Fibroblast of lung (primary cell): ENCODE data around the gene SIN3B. TPM values are rescaled to one million over a fixed set of nuclear protein-coding genes. Genes with fewer than 3 reads are reported as not detected.

ENCODE experiments used
- DNase-seq, 2 donors: peaks; one replicate each; pipeline versions ENCODE4 v3.0.0 to v3.0.0-alpha.2; 2010; ENCODE audit warnings: low read depth in 2 of 2
- H2AFZ ChIP-seq: 2 replicates; pipeline ENCODE4 v1.5.1; 2012; ENCODE audit warnings: low read length, control low read depth, inconsistent platforms
- H3K27ac ChIP-seq: 2 replicates; pipeline ENCODE4 v1.5.1; 2011; ENCODE audit warnings: low read length, control low read depth; ENCODE audit not compliant: insufficient read depth
- H3K27me3 ChIP-seq: 2 replicates; pipeline ENCODE4 v1.5.1; 2011; ENCODE audit warnings: mild to moderate bottlenecking, low read length; ENCODE audit not compliant: control insufficient read depth, insufficient read depth
- H3K36me3 ChIP-seq: 2 replicates; pipeline ENCODE4 v1.5.1; 2011; ENCODE audit warnings: low read length; ENCODE audit not compliant: control insufficient read depth, insufficient read depth
- H3K4me1 ChIP-seq: 2 replicates; pipeline ENCODE4 v1.5.1; 2011; ENCODE audit warnings: low read length; ENCODE audit not compliant: control insufficient read depth, insufficient read depth; ENCODE audit errors: extremely low read depth
- H3K4me2 ChIP-seq: 2 replicates; pipeline ENCODE4 v1.5.1; 2011; ENCODE audit warnings: low read length, control low read depth; ENCODE audit not compliant: insufficient read depth; ENCODE audit errors: extremely low read depth
- H3K4me3 ChIP-seq, 4 experiments: fragments of 200-600 bp in 1 of 4; sonication (generic) in 1 of 4; replicated peaks in 1 of 4; 2 replicates each; pipeline ENCODE4 v1.5.1; 2011 to 2016; ENCODE audit warnings: low read length in 4 of 4, low read depth in 3 of 4, mild to moderate bottlenecking in 3 of 4, control low read depth in 2 of 4, inconsistent platforms in 1 of 4, mixed read lengths in 1 of 4; ENCODE audit not compliant: insufficient read depth in 1 of 4; ENCODE audit errors: control extremely low read depth in 1 of 4
- H3K79me2 ChIP-seq: 2 replicates; pipeline ENCODE4 v1.5.1; 2012; ENCODE audit warnings: mild to moderate bottlenecking, low read length, inconsistent platforms; ENCODE audit not compliant: control insufficient read depth, insufficient read depth
- H3K9ac ChIP-seq: 2 replicates; pipeline ENCODE4 v1.5.1; 2011; ENCODE audit warnings: mild to moderate bottlenecking, low read length, control low read depth; ENCODE audit not compliant: insufficient read depth
- H3K9me3 ChIP-seq: 2 replicates; pipeline ENCODE4 v1.5.1; 2012; ENCODE audit warnings: low read depth, low read length; ENCODE audit not compliant: control insufficient read depth, insufficient read depth
- H4K20me1 ChIP-seq: 2 replicates; pipeline ENCODE4 v1.5.1; 2011; ENCODE audit warnings: low read length; ENCODE audit not compliant: control insufficient read depth, insufficient read depth; ENCODE audit errors: extremely low read depth
- EZH2 ChIP-seq: IDR thresholded peaks from 2 replicates; pipeline ENCODE4 v1.5.1; 2012; ENCODE audit warnings: low read length, control low read depth, mild to moderate bottlenecking; ENCODE audit errors: missing control alignments
- polyA plus RNA-seq, 2 donors: library from polyadenylated mRNA; depleted of rRNA in 1 of 2; stranded (reverse) in 1 of 2; unstranded in 1 of 2; fragments of >200 nt; gene quantifications; 2 replicates each; pipeline ENCODE4 v1.2.1, GENCODE V29; 2011 to 2012; ENCODE audit warnings: missing spikeins in 1 of 2
- total RNA-seq: library from RNA; depleted of rRNA; stranded (reverse); fragments of >200 nt; gene quantifications from 2 replicates; pipeline ENCODE4 v1.2.1, GENCODE V29; 2014
- TF ChIP-seq, protein P1 (sequence below), 2 donors: IDR thresholded peaks in 1 of 2; conservative IDR thresholded peaks in 1 of 2; 1 replicate in 1 of 2; 2 replicates in 1 of 2; pipeline ENCODE4 v1.5.1; 2011 to 2012; ENCODE audit warnings: low read length in 2 of 2, control low read depth in 1 of 2, inconsistent platforms in 1 of 2, low read depth in 1 of 2, mild to moderate bottlenecking in 1 of 2

The SIN3B gene
- total and polyA plus RNA-seq, 2 donors (not counting 1 experiment from before 2014, with no cell fraction given) = 14.9 to 32.9 TPM

DNA sequence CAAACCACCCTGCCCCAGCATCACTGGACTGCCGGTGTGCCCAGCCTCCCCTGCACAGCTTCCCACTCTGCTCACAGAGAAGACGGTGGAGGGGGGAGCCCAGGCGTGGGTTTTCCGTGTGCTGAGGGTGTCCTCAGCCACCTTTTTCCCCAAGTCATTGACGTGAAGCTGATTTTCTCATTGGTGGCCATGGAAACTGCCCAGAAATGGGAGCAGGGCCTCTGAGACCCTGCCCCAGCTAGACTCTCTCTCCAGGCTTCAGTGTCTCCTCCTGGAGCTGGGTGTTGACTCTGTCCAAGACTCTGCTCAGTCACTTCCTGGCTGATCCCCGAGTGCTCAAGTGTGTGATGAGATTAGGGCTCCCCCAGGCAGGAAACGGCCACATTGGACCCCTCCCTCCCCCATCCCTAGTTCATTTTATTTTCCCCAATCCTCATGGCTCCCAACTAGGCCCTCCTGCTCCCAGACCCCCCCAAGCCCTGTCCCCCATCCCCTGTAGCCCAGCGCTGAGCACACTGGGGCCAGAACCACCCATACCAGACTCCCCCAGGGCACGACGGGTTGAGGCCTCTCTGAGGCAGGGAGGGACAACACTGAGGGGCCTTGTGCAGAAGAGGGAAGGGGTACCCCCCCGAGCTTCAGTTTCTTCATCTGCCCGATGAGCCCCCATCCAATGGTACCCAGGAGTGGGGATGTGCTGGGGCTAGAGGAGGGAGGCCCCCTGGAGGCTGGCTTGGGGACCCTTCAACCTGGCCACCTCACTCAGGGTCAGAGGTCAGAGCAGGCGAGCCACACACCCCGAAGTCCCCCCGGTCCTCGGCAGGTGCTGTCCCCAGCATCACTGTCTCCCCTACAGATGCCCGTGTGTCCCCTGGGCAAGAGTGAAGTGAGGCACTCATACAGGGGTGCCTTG is 58.4 kb downstream of the SIN3B start:
- Histone ChIP-seq H3K79me2 (no peaks in the 10 kb centered on the region), H2AFZ (no peak overlapping the region), H4K20me1 (no peaks in the 10 kb centered on the region), H3K27me3 (no peaks in the 10 kb centered on the region), H3K4me1 (no peaks in the 10 kb centered on the region), H3K4me3 (no peak overlapping the region), H3K27ac (no peak overlapping the region), H3K4me2 (no peak overlapping the region), H3K36me3 (no peaks in the 10 kb centered on the region), H3K9ac (no peak overlapping the region), H3K9me3 (no peaks in the 10 kb centered on the region)
- TF ChIP-seq, protein P1, sequence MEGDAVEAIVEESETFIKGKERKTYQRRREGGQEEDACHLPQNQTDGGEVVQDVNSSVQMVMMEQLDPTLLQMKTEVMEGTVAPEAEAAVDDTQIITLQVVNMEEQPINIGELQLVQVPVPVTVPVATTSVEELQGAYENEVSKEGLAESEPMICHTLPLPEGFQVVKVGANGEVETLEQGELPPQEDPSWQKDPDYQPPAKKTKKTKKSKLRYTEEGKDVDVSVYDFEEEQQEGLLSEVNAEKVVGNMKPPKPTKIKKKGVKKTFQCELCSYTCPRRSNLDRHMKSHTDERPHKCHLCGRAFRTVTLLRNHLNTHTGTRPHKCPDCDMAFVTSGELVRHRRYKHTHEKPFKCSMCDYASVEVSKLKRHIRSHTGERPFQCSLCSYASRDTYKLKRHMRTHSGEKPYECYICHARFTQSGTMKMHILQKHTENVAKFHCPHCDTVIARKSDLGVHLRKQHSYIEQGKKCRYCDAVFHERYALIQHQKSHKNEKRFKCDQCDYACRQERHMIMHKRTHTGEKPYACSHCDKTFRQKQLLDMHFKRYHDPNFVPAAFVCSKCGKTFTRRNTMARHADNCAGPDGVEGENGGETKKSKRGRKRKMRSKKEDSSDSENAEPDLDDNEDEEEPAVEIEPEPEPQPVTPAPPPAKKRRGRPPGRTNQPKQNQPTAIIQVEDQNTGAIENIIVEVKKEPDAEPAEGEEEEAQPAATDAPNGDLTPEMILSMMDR (conservative IDR thresholded peaks at IDR 0.05 in 1 of 2, IDR thresholded peaks at IDR 0.05 in 1 of 2; ENCODE audit: low read depth in 1 of 2, low read length in 2 of 2) = no peak
- no peak for TF ChIP-seq EZH2
- DNase-seq = no peak

DNA sequence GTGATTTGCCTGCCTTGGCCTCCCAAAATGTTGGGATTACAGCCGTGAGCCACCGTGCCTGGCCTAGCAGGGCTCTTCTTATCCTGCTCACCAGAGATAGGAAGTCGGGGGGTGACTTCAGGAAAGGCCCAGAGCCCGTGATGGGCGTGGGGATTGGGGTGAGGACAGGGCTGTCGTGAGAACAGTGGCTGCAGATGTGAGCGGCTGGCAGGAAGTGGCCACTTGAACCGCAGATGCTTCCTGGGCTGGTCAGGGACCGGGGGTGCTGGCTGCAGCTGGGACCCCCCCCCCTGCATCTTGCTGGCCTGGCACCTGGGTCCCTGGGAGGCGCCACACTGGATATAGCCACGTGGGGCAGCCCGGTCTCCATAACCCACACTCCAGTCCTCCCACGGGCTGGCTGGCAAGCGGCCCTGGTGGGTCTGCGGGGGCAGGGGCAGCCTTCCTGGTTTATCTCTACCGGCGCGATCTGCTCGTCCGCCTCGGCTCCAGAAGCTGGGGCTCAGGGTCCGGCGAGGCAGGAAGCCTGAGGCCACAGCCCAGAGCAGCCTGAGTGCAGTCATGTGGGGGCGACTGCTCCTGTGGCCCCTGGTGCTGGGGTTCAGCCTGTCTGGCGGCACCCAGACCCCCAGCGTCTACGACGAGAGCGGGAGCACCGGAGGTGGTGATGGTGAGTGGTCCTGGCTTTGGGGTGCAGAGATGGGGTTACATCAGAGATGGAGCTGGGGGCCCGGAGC is 59.6 kb downstream of the SIN3B start, which contains the start of gene F2RL3:
F2RL3 (plus strand) TSS at position 371 of the 737 bp plus-strand sequence; CDS start at position 562, 191 bp downstream.
- DNase-seq = peak in 1 of 2 donors; percentile 17
- Histone ChIP-seq H3K4me2 (no peak within 1 kb of the TSS), H3K27ac (no peak within 1 kb of the TSS), H3K9ac (no peak within 1 kb of the TSS), H3K4me3 (no peak within 1 kb of the TSS), H2AFZ (no peak within 1 kb of the TSS), H3K36me3 (no peaks in the 10 kb centered on the region), H4K20me1 (no peaks in the 10 kb centered on the region), H3K4me1 (no peaks in the 10 kb centered on the region), H3K27me3 (no peaks in the 10 kb centered on the region), H3K9me3 (no peaks in the 10 kb centered on the region), H3K79me2 (no peaks in the 10 kb centered on the region)
- TF ChIP-seq, protein P1 (conservative IDR thresholded peaks at IDR 0.05 in 1 of 2, IDR thresholded peaks at IDR 0.05 in 1 of 2; ENCODE audit: low read depth in 1 of 2, low read length in 2 of 2) = no peak
- no peak for TF ChIP-seq EZH2

DNA sequence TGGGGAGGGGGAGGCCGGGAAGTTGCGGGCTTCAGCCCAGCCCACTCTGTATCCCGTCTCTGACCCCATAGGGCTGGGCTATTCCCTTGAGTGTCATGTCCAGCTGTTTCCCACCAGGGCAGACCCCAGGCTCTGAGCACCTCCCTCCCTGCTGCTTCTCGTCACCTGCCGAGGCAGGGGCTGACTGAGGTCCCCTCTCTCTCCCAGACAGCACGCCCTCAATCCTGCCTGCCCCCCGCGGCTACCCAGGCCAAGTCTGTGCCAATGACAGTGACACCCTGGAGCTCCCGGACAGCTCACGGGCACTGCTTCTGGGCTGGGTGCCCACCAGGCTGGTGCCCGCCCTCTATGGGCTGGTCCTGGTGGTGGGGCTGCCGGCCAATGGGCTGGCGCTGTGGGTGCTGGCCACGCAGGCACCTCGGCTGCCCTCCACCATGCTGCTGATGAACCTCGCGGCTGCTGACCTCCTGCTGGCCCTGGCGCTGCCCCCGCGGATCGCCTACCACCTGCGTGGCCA is 60.2 kb downstream of the SIN3B start:
- Histone ChIP-seq H3K79me2 (no peaks in the 10 kb centered on the region), H3K27me3 (no peaks in the 10 kb centered on the region), H3K4me3 (no peak overlapping the region), H2AFZ (no peak overlapping the region), H3K27ac (no peak overlapping the region), H4K20me1 (no peaks in the 10 kb centered on the region), H3K36me3 (no peaks in the 10 kb centered on the region), H3K4me1 (no peaks in the 10 kb centered on the region), H3K9me3 (no peaks in the 10 kb centered on the region), H3K4me2 (no peak overlapping the region), H3K9ac (no peak overlapping the region)
- TF ChIP-seq, protein P1 (conservative IDR thresholded peaks at IDR 0.05 in 1 of 2, IDR thresholded peaks at IDR 0.05 in 1 of 2; ENCODE audit: low read depth in 1 of 2, low read length in 2 of 2) = no peak
- TF ChIP-seq EZH2 = no peak
- no peak for DNase-seq
